ENCODE results near the gene CFL1. TPM values are rescaled to one million over a fixed set of nuclear protein-coding genes. Genes with fewer than 3 reads are reported as not detected.

Gene CFL1
- total RNA-seq, 2 donors from 2014 or later, result 477 to 512 TPM

DNA sequence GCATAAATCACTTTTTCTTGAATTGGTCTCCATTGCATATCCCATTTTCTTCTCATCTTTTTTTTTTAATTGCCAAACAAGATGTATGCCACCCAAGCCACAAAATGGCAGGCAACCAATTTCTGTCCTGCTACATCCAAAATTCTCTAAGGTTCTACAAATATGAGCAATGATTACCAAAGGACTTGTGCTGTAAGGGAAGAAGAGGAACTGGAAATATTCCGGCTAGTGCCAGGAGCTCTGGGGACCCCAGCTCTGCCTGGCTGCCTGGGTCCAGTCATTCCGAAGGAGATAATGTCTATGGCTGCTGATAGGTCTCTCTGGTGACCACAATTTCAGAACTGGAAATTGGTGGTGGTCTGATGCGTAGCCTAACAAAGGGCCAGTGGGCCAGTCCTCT, 41.3 kb downstream of the CFL1 start:
- Mint-ChIP-seq H3K9me3 (no peaks in the 10 kb centered on the region), H3K4me3 (peak overlapping the region; percentile 85 to 95), H3K27ac (no peak overlapping the region), H3K36me3 (ENCODE audit: insufficient read depth in 2 of 2) (no peaks in the 10 kb centered on the region), H3K4me1 (ENCODE audit: low read depth) (peaks cover 19% of the 10 kb centered on the region), H3K27me3 (ENCODE audit: low read depth) (no peaks in the 10 kb centered on the region)
- ATAC-seq (replicated peaks in 1 of 2) (no peak), DNase-seq (no peak)

DNA sequence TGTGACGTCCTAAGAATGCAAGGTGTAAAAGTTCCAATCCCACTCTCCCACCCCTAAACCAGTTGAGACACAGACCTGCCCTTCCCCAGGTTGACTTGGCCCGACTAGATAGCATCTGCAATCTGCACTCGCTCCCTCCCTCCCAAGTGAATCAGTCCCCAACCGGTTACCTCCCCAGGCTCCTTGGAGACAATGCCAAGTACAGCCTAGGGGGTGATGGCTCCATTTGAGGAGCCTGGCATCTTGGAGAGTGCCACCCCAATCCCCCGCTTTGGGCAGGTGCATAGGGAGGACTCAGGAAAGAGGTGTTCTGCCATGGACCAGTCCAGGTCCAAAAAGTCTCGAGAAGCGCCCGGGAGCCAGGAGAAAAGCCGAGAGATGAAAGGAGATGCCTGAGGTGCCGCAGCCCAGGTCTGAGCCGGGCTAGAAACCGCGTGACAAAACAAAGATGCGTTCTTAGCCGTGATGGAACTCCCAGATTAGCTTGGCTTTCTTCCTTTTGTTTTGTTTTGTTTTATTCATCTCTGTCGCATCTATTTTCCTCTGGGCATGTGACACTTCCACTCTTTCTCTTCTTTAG, 42.9 kb downstream of the CFL1 start:
- Mint-ChIP-seq H3K4me3 (no peak overlapping the region), H3K4me1 (ENCODE audit: low read depth) (peaks cover 19% of the 10 kb centered on the region), H3K27ac (no peak overlapping the region), H3K9me3 (no peaks in the 10 kb centered on the region), H3K36me3 (ENCODE audit: insufficient read depth in 2 of 2) (no peaks in the 10 kb centered on the region), H3K27me3 (ENCODE audit: low read depth) (no peaks in the 10 kb centered on the region)
- ATAC-seq (replicated peaks in 1 of 2), result no peak
- no peak for DNase-seq

GRCh38 chr11:65814131-65814985, 43.6 kb downstream of the CFL1 start:
- H3K27ac Mint-ChIP-seq, result no peak overlapping the region
- no peaks in the 10 kb centered on the region for H3K36me3 Mint-ChIP-seq (ENCODE audit: insufficient read depth in 2 of 2)
- no peak for DNase-seq

GRCh38 chr11:65811764-65812475, 46.1 kb downstream of the CFL1 start:
- H3K9me3 Mint-ChIP-seq, result no peaks in the 10 kb centered on the region
- no peak for ATAC-seq (replicated peaks in 1 of 2)
- peaks cover 7% of the 10 kb centered on the region for H3K27me3 Mint-ChIP-seq (ENCODE audit: low read depth)
- no peaks in the 10 kb centered on the region for H3K36me3 Mint-ChIP-seq (ENCODE audit: insufficient read depth in 2 of 2)
- DNase-seq, result no peak
- peaks cover 5% of the 10 kb centered on the region for H3K4me1 Mint-ChIP-seq (ENCODE audit: low read depth)
- no peak overlapping the region for H3K27ac Mint-ChIP-seq
- H3K4me3 Mint-ChIP-seq, result no peak overlapping the region

More at GRCh38 chr11:65814131-65814985, 43.6 kb downstream of the CFL1 start:
- Mint-ChIP-seq H3K9me3 (no peaks in the 10 kb centered on the region), H3K4me3 (no peak overlapping the region), H3K4me1 (ENCODE audit: low read depth) (peaks cover 19% of the 10 kb centered on the region), H3K27me3 (ENCODE audit: low read depth) (no peaks in the 10 kb centered on the region)
- ATAC-seq (replicated peaks in 1 of 2), result no peak

DNA sequence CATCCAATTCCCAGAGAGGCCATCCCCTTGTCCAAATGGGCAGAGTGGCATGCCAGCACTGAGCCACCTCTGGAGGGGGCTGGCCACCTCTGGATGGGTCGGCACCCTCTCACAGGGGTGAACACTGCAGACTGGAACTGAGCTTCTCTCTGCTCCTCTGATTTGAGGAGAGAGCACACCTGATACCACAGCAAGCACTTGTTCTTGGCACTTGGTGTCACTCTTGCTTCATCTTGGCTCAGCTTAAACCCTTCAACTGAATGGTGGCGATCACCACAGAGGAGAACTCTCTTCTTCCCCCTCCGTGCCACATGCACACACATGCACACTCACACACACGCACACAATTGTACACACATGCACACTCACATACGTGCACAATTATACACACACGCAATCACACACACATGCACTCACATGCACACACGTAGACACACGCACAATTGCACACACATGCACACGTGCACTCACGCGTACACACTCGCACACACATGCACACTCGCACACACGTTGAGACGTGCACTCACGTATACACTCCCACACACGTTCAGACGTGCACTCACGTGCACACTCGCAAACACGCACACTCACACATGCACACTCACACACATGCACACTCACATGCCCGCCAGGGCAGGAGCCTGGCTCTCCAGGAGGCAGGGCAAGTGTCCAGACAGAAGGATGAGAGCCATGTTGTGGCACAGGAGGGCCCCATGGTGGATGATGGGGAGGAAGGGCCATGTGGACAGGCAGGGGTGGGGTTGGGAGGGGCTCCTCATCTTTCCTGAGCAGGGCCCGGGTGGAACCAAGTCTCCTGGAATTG, 47.7 kb downstream of the CFL1 start:
- Mint-ChIP-seq H3K36me3 (ENCODE audit: insufficient read depth in 2 of 2) (no peaks in the 10 kb centered on the region), H3K4me1 (ENCODE audit: low read depth) (no peaks in the 10 kb centered on the region), H3K4me3 (no peak overlapping the region), H3K9me3 (no peaks in the 10 kb centered on the region), H3K27ac (no peak overlapping the region), H3K27me3 (ENCODE audit: low read depth) (peaks cover 7% of the 10 kb centered on the region)
- DNase-seq (no peak), ATAC-seq (replicated peaks in 1 of 2) (peak in 1 of 2 donors; percentile 62)

- H3K36me3 Mint-ChIP-seq (ENCODE audit: insufficient read depth in 2 of 2), result no peaks in the 10 kb centered on the region
- H3K4me3 Mint-ChIP-seq, result no peak overlapping the region
- no peak overlapping the region for H3K27ac Mint-ChIP-seq
- DNase-seq (no peak), ATAC-seq (replicated peaks in 1 of 2) (no peak)
- H3K4me1 Mint-ChIP-seq (ENCODE audit: low read depth), result no peaks in the 10 kb centered on the region
- H3K9me3 Mint-ChIP-seq, result no peaks in the 10 kb centered on the region
- peaks cover 11% of the 10 kb centered on the region for H3K27me3 Mint-ChIP-seq (ENCODE audit: low read depth)
Observed at GRCh38 chr11:65809496-65809895, 48.5 kb downstream of the CFL1 start.

DNA sequence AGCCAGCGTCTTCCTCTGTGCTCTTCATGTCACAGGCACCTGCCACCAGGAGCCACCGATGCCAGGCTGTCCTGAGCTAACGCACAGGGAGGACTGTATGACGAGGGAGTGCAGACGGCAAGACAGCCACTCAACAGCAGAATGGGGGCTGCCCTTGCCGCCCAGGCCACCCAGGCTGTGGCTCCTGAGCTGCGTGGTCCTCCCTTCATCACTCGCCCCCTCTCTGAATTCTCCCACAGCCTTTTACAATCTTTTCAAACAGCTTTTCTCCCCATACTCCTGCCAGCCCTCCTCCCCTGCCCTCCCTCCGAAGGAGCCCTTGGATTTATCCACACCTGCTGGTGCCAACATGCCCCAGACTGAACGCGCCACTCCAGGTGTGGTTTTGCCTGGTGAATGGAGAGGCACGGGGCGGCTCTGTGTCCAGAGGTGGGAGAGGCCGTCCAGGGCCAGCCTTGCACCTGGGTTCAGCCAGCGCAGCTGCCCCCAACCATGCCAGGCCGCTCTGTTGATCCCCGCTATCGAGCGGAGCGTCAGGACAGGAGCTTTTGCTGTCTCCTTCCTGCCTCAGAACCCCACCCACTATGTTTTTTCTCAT, 49.1 kb downstream of the CFL1 start:
- no peak overlapping the region for H3K4me3 Mint-ChIP-seq
- DNase-seq (no peak), ATAC-seq (replicated peaks in 1 of 2) (no peak)
- H3K27ac Mint-ChIP-seq, result no peak overlapping the region
- no peaks in the 10 kb centered on the region for H3K4me1 Mint-ChIP-seq (ENCODE audit: low read depth)
- no peaks in the 10 kb centered on the region for H3K9me3 Mint-ChIP-seq
- H3K27me3 Mint-ChIP-seq (ENCODE audit: low read depth), result peaks cover 16% of the 10 kb centered on the region
- no peaks in the 10 kb centered on the region for H3K36me3 Mint-ChIP-seq (ENCODE audit: insufficient read depth in 2 of 2)

DNA sequence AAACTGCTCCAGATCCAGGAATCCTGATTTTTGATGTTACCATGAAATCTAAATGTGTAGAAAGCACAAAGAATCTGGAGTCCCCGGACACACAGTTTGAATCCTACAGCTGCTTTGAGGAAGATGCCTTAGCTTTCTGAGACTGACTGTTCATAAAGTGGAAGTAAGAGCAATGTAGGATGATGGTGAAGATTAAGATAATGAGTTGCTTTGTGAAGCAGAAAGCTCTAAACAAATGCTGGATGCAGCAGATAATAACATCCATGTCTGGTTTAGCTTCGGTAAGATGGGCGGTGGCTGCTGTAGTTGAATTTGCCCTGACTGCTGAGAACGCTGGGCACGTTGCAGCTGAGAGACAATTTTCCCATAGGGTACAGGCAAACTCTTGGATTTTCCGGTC, 51.0 kb downstream of the CFL1 start:
- Mint-ChIP-seq H3K4me1 (ENCODE audit: low read depth) (no peaks in the 10 kb centered on the region), H3K27me3 (ENCODE audit: low read depth) (peaks cover 30% of the 10 kb centered on the region), H3K36me3 (ENCODE audit: insufficient read depth in 2 of 2) (no peaks in the 10 kb centered on the region), H3K27ac (no peak overlapping the region), H3K9me3 (no peaks in the 10 kb centered on the region), H3K4me3 (no peak overlapping the region)
- DNase-seq (no peak), ATAC-seq (replicated peaks in 1 of 2) (no peak)

Other genes starting within 250 kb of the CFL1 start
- 10 to 100 TPM; 57.3 to 70.1 TPM for gene MAP3K11, start 244.0 kb downstream of the CFL1 start, total RNA-seq
- gene PCNX3, start 242.4 kb downstream of the CFL1 start, total RNA-seq, result 10 to 100 TPM; 45.9 TPM
- gene SIPA1, start 220.1 kb downstream of the CFL1 start, total RNA-seq, result 100 to 1,000 TPM; 132 to 137 TPM
- gene RELA, start 195.3 kb downstream of the CFL1 start, total RNA-seq, result 100 to 1,000 TPM; 116 to 121 TPM
- 100 to 1,000 TPM in 1 of 2 donors, 10 to 100 TPM in 1; 86.4 to 105 TPM for gene KAT5, start 145.9 kb downstream of the CFL1 start, total RNA-seq
- gene RNASEH2C, start 137.4 kb downstream of the CFL1 start, total RNA-seq, result 10 to 100 TPM; 35.4 to 37.1 TPM
- 10 to 100 TPM; 20.0 to 22.4 TPM for gene AP5B1, start 77.2 kb downstream of the CFL1 start, total RNA-seq
- under 1 TPM in 1 of 2 donors, not detected in 1; 0.16 TPM for gene OVOL1, start 71.1 kb downstream of the CFL1 start, total RNA-seq
- 1 to 10 TPM; 2.2 to 4.6 TPM for gene SNX32, start 24.2 kb downstream of the CFL1 start, total RNA-seq
- gene MUS81, start 2.3 kb upstream of the CFL1 start, total RNA-seq, result 10 to 100 TPM; 80.6 to 94.8 TPM
- gene EFEMP2, start 14.6 kb upstream of the CFL1 start, total RNA-seq, result 10 to 100 TPM; 22.4 to 26.0 TPM
- 10 to 100 TPM; 16.8 to 27.8 TPM for gene CTSW, start 21.7 kb upstream of the CFL1 start, total RNA-seq
- gene FIBP, start 30.3 kb upstream of the CFL1 start, total RNA-seq, result 10 to 100 TPM; 86.4 to 91.9 TPM
- 10 to 100 TPM; 35.4 to 37.5 TPM for gene CCDC85B, start 32.5 kb upstream of the CFL1 start, total RNA-seq
- 10 to 100 TPM; 11.9 to 18.8 TPM for gene FOSL1, start 42.2 kb upstream of the CFL1 start, total RNA-seq
- 10 to 100 TPM; 34.7 to 36.5 TPM for gene C11orf68, start 60.9 kb upstream of the CFL1 start, total RNA-seq
- 100 to 1,000 TPM; 126 to 145 TPM for gene DRAP1, start 61.2 kb upstream of the CFL1 start, total RNA-seq
- not detected for gene TSGA10IP, start 87.3 kb upstream of the CFL1 start, total RNA-seq
- 10 to 100 TPM; 63.2 to 75.9 TPM for gene SART1, start 103.6 kb upstream of the CFL1 start, total RNA-seq
- 10 to 100 TPM; 39.1 to 40.8 TPM for gene EIF1AD, start 144.0 kb upstream of the CFL1 start, total RNA-seq
- gene BANF1, start 144.3 kb upstream of the CFL1 start, total RNA-seq, result 100 to 1,000 TPM; 166 to 174 TPM
- under 1 TPM; 0.34 to 0.79 TPM for gene CST6, start 153.8 kb upstream of the CFL1 start, total RNA-seq
- under 1 TPM in 1 of 2 donors, not detected in 1; 0.49 TPM for gene CATSPER1, start 168.3 kb upstream of the CFL1 start, total RNA-seq
- under 1 TPM; 0.36 to 0.42 TPM for gene GAL3ST3, start 191.0 kb upstream of the CFL1 start, total RNA-seq
- gene SF3B2, start 194.2 kb upstream of the CFL1 start, total RNA-seq, result 100 to 1,000 TPM; 222 to 223 TPM
- 100 to 1,000 TPM; 104 to 114 TPM for gene PACS1, start 212.1 kb upstream of the CFL1 start, total RNA-seq

Data from activated T-cell treated with anti-CD3 and anti-CD28 coated beads, Interleukin-2, amount 50 U/mL, for 72 hours (primary cell).